GM12873 (cell line): ENCODE data around the gene ADRA1B.

Experiments used
- CTCF ChIP-seq: IDR thresholded peaks from 2 replicates; pipeline ENCODE4 v1.5.1; 2012; ENCODE audit warnings: low read depth, mild to moderate bottlenecking, moderate library complexity, low read length, control low read depth; ENCODE audit not compliant: insufficient read depth; ENCODE audit errors: missing control alignments

Gene ADRA1B

DNA sequence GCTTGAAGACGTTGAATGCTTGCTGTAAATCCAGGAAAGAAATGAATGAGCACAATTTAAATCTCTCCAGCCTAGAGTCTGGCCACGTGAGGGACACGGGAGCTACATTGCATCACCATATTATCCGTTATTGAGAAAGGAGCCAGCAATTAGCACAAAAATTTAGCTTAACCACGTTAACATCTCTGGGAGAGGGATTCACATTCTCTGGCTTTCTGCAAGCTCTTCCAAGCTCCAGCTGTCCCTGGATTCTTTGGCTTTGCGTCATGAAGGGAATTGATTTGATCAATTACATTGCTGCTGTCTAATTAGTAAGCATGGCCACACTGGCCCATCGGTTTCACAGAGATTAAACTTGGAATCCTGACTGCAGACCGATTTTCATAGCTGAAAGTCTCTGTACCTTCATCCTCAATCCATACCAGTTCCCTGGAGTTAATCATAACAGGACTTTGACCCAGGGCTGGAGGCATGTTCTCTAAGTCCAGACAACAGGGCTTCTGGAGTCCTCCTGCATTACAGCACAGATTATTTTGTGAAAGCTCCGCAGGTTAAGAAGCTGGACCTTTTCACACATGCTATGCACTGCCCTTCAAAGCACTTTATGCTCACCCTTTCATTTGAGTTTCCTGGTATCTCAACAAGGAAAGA, 31.6 kb downstream of the ADRA1B start:
- no peak for TF ChIP-seq CTCF

DNA sequence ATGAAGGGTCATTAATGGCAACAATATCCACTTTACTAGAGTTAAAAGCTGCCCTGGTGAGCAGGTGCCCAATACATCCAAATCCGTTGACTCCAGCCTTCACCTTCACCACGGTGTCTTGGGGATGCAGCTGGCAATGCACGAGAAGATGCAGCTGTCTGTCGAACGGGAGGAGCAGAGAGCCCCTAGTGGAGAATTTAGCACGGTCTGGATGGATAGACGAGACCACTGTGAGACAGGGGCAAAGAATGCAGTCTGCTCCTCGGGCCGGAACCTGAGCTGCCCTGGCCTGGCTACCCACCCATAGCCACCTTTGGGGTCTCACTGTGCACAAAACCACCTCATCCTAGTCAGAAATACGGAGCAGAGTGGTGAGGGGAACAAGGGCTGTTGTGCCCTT, 35.1 kb downstream of the ADRA1B start:
- TF ChIP-seq CTCF = peak; percentile 53

DNA sequence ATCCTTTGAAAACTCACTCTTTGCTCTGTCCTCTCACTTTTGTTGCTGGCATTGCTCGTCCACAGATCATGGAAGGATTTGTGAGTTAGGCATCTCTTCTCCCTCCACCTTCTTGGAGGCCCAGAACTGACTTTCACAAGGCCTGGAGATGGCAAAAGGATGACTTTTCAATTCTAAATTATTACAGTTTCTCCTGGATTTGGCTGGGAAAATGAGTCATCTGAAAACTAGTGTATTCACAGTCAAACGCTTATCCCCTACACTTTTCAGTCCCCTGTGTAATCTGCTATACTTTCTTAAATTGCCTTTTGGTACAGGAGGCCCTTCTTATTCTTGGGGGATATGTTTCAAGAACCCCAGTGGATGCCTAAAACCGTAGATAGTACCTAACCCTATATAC, 35.6 kb downstream of the ADRA1B start:
- no peak for TF ChIP-seq CTCF

DNA sequence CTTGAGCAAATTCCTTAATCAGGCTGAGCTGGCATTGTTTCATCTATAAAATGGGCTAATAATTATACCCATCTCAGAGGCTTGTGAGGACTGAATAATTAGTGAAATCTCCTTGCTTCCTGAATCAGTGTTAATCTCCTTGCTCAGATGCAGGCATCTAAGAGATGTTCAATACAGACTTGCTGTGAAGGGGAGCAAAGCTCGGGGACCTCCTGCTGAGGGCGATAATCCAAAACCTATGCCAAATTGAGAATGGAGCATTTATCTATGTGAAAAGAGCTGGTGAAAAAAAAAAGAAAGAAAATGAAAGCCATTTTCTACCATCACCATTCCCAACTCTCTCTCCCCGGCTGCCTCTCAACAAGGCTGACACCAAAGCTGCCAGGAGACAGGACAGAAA, 37.3 kb downstream of the ADRA1B start:
- no peak for TF ChIP-seq CTCF

DNA sequence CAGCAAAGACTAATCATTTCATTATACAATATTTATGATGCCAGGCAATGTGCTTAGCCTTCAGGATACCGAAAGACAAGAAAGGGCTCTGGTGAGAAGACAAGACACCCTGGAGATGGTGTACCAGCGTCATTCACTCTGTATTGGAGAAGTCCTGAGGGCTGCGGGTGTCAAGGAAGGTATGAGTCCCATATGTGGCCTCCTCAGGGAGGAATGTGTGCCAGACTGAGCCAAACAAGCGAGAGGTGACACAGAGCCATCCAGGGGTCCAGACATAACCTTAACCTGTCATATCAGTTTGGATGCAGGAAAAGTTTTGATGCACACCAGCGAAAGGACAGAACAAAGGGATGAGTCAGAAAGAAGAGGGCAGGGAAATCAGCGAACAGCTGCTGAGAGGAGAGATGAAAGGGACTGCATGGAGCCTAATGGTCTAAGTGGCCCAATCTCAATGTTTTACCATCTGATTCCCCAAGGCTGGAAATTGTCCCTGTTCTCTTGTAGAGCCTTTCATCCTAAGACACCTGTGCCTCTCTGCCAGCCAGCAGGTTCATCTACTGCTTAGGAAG, 38.9 kb downstream of the ADRA1B start:
- no peak for TF ChIP-seq CTCF

GRCh38 chr5:159956074-159956473, 39.8 kb downstream of the ADRA1B start:
- TF ChIP-seq CTCF = no peak

GRCh38 chr5:159961176-159962160, 45.2 kb downstream of the ADRA1B start:
- TF ChIP-seq CTCF = no peak
